Measurements from ENCODE around the gene CALHM6.

- TF ChIP-seq POLR2AphosphoS5 (IDR thresholded peaks at IDR 0.05; ENCODE audit: borderline replicate concordance, low read depth, low read length), result no peak
- no peak for TF ChIP-seq EZH2 (IDR thresholded peaks at IDR 0.05)
- TF ChIP-seq FOXP2 (optimal IDR thresholded peaks at IDR 0.05; ENCODE audit: control extremely low read depth, extremely low read length, insufficient read depth), result no peak
These were observed 27.0 kb upstream of the CALHM6 start for GRCh38 chr6:116434056-116434725.
